GM13977 (cell line): Measurements from ENCODE around the gene TEX22.
A peak's percentile ranks its signal among the peaks of the same experiment; 100 is the strongest.

ENCODE experiments used
- DNase-seq: peaks from one replicate; pipeline ENCODE4 v3.0.0; 2012; ENCODE audit warnings: low spot score
- in situ Hi-C: fragments of 300-500 bp; cut with MboI; formaldehyde crosslinking; loops from one replicate; pipeline ENCODE4 v1.12.0; 2022; ENCODE audit warnings: low sequenced_read_pairs, low pct_unique_long_range_greater_than_20kb, mixed read lengths, inconsistent platforms; ENCODE audit not compliant: unreplicated experiment
- TF ChIP-seq, protein P1 (sequence below): IDR thresholded peaks from 2 replicates; pipeline ENCODE4 v1.5.1; 2012; ENCODE audit warnings: mild to moderate bottlenecking, control low read depth; ENCODE audit not compliant: insufficient read depth; ENCODE audit errors: extremely low read depth, missing control alignments

The TEX22 gene

GRCh38 chr14:105411985-105412770 lies 13.8 kb downstream of the TEX22 start:
- DNase-seq = no peak
- in situ Hi-C loops = no loop called here
- TF ChIP-seq, protein P1, sequence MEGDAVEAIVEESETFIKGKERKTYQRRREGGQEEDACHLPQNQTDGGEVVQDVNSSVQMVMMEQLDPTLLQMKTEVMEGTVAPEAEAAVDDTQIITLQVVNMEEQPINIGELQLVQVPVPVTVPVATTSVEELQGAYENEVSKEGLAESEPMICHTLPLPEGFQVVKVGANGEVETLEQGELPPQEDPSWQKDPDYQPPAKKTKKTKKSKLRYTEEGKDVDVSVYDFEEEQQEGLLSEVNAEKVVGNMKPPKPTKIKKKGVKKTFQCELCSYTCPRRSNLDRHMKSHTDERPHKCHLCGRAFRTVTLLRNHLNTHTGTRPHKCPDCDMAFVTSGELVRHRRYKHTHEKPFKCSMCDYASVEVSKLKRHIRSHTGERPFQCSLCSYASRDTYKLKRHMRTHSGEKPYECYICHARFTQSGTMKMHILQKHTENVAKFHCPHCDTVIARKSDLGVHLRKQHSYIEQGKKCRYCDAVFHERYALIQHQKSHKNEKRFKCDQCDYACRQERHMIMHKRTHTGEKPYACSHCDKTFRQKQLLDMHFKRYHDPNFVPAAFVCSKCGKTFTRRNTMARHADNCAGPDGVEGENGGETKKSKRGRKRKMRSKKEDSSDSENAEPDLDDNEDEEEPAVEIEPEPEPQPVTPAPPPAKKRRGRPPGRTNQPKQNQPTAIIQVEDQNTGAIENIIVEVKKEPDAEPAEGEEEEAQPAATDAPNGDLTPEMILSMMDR = no peak

DNA sequence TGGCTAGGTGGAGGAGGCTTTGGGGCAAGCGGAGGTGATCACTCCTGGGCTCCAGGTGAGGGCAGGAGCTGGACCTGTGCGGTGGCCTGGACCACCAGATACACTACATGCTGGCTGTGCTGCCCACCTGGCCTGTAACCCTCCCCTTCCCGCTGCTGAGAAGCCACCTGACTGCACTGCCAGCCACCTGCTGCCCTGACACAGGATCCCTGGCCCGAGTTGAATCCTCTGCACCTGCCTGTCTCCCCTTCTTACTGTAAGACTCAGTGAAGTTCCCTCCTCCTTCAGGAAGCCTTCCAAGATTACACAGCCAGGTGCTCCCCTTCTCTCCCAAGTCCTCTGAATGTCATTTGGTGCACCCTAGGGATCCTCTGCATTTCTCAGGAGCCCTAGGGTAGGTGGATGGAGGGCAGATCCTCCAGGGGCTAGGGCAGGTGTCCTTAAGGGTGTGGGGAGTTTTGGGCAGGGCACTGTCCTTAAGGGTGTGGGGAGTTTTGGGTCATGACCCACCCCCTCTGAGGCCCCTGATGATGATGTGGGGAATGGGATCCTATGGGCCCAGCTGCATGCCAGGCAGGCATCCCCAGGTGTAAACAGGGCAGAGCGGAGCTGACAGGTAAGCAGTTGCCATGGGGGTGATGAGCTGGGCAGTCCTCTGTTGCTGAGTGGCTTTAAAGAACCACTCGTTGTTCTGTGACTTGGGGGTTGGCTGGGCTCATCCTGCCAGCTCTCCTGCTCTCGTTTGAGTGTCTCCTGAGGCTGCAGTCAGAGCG lies 14.6 kb downstream of the TEX22 start:
- in situ Hi-C loops = no loop called here
- DNase-seq = no peak
- TF ChIP-seq, protein P1 = no peak

DNA sequence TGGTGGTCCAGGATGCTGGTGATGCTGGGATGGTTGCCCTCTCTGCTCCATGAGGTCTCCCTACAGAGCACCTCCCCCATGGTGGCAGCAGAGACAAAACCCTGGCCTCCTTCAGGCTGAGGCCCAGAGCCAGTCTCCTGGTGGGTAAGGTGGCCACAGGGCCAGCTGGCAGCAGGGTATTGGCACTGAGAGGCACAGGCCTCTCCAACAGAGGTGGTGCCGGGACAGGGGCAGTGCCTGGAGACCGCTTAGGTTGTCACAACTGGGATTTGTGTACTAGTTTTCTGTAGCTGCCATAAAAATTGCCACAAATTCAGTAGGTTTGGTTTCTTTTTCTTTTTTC lies 15.2 kb downstream of the TEX22 start:
- in situ Hi-C loops = no loop called here
- no peak for DNase-seq
- TF ChIP-seq, protein P1 = no peak

GRCh38 chr14:105414456-105415371 lies 16.4 kb downstream of the TEX22 start:
- TF ChIP-seq, protein P1 = peak; percentile 81
- in situ Hi-C loops = no loop called here
- peak; percentile 93 for DNase-seq

DNA sequence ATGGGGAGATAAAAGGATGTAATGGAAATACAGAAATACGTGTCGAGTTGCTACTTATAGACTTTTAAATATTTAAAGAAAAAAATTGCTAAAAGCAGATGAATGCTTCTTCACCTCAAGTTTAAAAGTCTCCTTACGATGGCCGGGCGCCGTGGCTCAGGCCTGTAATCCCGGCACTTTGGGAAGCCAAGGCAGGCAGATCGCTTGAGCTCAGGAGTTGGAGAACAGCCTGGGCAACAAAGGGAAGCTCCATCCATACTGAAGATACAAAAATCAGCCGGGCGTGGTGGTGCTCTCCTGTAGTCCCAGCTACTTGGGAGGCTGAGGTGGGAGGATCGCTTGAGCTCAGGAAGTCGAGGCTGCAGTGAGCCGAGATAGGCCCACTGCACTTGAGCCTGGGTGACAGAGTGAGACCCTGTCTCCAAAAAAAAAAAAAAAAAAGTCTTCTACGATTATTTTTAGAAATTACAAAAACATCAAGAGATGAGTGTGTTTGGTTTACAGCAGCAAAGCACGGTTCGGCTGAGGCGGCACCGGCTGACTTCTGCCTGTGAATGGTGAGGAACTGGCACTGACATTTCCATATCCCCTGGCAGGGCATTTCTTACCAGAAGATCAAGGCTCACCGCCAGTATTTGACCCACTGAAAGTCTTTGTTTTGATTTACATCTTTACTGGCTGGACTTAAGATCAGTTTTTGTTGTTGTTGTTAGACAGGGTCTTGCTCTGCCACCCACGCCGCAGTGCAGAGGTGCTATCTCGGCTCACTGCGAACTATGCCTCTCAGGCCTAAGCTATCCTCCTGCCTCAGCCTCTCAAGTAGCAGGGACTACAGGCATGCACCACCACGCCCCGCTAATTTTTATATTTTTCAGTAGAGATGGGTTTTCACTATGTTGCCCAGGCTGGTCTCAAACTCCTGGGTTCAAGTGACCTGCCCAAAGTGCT lies 17.4 kb downstream of the TEX22 start:
- in situ Hi-C loops = no loop called here
- TF ChIP-seq, protein P1 = no peak
- DNase-seq = no peak
